HG03280 (cell line): ENCODE measurements around the gene FERMT3.
A peak's percentile ranks its signal among the peaks of the same experiment; 100 is the strongest.

Source experiments
- ATAC-seq: cut with Tn5 transposase; IDR thresholded peaks from one replicate; pipeline ENCODE4 v1.9.1; 2021; ENCODE audit warnings: mild to moderate bottlenecking, moderate library complexity; ENCODE audit not compliant: unreplicated experiment

The FERMT3 gene

DNA sequence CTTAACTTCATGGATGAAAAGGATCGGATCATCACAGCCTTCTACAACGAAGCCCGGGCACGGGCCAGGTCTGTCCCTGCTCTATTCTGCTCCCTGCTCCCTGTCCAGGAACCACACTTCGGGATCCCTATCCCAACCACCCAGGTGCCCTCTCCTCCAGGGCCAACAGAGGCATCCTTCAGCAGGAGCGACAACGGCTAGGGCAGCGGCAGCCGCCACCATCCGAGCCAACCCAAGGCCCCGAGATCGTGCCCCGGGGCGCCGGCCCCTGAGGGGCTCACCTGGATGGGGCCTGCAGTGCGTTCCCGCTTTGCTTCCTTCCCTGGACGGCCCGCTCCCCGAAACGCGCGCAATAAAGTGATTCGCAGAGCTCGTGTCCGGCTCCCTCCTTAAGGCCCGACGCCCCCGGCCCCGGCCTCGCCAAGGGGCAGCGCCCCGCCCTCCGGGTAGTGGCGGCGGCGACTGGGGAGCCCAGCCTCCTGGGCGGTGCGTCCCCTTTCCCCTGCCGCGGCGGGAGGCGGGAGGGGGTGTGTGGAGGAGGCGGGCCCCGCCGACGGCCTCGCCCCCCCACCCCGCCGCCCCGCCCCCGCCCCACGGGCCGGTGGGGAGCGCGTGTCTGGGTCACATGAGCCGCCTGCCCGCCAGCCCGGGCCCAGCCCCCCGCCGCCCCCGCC lies 27.5 kb downstream of the FERMT3 start, which contains the start of gene VEGFB:
VEGFB (plus strand) TSS at position 672 of the 674 bp plus-strand sequence. CDS start 250 bp downstream, outside the sequence.
- peak; percentile 34 for ATAC-seq

DNA sequence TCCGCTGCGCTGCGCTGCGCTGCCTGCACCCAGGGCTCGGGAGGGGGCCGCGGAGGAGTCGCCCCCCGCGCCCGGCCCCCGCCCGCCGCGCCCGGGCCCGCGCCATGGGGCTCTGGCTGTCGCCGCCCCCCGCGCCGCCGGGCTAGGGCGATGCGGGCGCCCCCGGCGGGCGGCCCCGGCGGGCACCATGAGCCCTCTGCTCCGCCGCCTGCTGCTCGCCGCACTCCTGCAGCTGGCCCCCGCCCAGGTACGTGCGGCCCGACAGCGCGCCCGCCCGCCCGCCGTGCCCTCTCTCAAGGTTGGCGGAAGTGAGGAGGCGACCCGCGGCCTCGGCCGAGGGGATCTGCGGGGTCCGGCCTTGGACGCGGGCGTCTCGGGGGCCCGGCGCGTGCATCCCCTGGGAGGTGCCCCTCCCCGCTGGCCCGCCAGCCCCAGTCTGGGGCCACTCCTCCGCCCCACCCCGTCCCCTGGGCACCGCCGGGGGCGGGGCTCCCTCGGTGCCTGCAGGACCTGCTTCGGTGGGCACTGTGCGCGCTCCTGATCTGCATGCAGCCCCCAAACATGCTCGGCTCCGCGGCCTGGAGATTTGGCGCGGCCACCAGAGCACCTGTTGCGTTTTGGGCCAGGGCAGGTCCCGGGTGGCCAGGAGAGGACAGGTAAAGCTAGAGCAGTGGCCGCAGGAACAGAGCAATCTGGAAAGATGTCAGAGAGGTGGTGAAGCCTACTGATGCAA lies 28.3 kb downstream of the FERMT3 start:
- ATAC-seq, result peak; percentile 17

DNA sequence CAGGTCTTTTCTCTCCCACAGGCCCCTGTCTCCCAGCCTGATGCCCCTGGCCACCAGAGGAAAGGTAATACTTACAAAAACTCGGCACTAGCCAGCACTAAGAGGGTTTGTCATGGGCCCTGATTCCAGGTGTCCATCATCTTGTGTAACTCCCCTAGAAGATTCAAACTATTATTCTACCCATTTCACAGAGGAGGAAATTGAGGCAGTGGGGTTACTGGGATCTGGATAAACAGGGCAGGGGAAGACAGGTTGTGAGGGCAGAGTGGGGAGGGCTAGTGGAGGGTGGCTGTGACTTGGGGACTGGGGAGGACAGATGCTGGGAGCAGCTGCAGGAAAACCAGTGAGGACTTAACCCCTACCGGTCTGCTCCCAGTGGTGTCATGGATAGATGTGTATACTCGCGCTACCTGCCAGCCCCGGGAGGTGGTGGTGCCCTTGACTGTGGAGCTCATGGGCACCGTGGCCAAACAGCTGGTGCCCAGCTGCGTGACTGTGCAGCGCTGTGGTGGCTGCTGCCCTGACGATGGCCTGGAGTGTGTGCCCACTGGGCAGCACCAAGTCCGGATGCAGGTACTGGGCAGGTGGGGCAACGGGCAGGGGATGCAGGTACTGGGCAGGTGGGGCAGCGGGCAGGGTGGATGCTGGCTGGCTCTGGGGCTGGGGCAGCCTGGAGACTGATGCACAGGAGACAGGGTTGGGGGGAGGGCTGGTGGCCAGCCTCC lies 29.1 kb downstream of the FERMT3 start:
- ATAC-seq, result no peak

DNA sequence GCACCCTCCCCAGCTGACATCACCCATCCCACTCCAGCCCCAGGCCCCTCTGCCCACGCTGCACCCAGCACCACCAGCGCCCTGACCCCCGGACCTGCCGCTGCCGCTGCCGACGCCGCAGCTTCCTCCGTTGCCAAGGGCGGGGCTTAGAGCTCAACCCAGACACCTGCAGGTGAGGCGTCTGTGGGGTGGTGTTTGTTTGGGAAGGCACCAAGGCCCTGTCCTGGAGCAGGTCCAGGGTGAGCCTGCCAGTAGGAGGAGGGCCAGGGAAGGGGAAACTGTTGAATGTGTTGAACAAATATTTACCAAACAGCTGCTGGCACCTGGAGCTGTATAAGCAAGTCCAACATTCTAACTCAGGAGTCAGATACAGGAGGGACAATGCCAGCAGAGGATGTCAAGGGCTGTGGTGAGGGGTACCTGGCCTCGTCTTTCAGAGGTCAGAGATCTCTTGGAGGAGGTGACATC lies 31.0 kb downstream of the FERMT3 start:
- no peak for ATAC-seq

DNA sequence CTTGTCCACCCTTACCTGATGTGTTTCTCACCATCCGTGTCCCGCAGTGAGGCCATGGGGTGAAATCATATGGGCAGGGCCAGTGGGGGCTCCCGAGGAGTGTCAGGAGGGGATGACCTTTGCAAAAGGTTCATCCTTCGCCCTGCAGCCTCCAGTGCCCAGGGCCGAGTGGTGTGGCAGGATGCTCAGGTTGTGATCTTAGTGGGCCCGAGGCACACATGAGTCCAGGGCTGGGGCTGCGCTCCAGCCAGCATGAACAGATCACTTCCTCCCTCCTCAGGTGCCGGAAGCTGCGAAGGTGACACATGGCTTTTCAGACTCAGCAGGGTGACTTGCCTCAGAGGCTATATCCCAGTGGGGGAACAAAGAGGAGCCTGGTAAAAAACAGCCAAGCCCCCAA lies 31.6 kb downstream of the FERMT3 start:
- no peak for ATAC-seq

DNA sequence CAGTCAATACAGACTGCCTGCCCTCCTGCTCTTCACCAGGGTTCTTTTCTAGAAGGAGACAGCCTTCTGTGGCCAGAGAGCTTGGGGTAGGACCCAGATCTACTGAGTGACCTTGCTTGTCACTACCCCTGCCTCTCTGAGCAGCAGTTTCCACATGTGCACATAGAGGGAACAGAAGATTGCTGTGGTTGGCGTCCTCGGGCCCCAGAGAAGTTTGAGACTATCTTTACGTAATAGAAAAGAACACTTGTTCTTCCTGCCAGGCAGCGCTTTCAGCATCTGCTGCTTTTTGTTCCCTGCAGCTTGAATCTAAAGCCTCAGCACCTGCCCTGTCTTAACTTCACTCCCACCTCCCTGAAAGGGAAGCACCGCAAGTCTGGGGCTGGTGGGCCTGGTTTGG lies 32.5 kb downstream of the FERMT3 start:
- no peak for ATAC-seq

DNA sequence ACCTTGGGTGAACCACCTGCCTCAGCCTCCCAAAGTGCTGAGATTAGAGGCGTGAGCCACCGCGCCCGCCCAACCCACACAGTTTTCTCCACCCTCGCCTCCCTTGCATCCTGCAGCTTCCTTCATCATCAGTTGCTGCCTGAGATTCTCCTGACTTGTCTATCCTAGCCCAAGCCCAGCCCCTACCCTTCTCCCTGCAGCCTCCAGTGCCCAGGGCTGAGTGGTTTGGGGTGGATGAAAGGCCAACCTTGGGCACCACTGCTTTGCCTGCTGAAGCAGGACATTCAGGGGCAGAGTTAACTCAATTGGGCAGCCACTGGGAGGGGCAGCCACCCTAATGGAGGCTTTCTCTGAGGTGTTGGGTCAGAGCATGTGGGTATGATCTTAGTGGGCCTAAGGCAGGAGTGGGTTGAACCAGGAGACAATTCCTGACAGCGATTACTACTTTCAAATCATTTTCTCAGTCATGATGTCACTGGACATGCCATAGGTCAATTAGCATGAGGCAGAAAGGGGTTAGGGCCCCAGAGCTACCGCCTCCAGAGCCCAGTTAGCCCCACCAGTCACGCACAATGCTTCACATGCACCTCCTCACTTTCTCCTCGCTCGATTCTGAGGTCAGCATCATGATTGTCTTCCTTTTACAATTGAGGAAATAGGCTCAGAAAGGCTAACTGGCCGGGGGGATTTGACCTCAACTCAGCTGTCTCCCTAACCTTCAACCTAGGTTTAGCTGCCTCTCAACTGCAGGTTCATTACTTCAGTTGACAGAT lies 33.3 kb downstream of the FERMT3 start:
- peak; percentile 17 for ATAC-seq

DNA sequence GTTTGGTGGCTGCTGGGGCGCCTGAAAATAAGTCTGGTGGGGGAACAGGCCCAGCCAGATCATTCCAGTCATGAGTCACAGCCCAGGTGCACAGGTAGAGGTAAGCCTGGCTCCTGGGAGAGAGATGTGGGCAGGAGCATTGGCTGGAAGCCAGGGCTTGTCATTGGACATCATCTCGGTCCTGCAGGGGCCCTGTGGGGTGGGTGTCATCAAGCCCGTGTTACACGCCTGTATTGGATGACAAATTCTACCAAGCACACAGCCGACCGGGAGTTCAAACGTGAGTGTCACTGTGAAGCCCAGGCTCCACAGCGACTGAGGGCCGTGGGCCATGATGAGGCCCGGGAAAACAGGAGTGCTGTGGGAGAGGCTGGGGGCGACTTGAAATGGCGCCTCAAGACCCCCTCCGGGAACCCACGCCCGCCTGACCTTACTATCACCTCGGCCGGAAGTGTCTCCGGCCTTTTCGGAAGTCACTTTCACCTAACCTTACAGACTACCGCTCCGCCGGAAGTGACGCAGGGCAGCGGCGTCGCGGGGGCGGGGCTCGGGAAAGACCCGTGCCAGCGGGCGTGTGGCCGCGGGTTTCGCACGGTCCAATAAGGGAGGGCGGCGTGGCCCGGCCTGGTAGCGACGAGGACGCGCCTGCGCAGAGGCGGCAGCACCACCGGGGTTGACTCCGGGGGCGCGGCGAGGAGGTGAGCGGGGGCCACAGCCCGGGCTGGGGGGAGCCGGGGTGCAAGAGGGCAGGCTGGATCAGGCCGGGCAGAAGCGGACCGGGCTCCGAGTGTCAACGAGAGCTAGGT lies 34.1 kb downstream of the FERMT3 start, which contains the start of gene FKBP2:
FKBP2 (plus strand) TSS at position 661 of the 806 bp plus-strand sequence. CDS start 1,293 bp downstream, outside the sequence.
- peak; percentile 47 for ATAC-seq

DNA sequence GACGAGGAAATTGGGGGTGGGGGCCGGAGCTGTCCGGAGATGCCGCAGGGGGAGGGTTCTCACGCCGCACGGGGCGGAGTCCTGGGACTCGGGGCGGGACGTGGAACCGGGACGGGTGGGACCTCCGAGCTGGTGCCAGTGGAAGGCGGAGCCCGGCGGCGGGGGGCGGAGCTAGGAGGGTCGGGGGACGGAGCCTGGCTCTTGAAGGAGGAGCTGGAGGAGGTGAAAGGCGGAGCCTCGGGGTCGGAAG lies 34.6 kb downstream of the FERMT3 start:
- no peak for ATAC-seq

DNA sequence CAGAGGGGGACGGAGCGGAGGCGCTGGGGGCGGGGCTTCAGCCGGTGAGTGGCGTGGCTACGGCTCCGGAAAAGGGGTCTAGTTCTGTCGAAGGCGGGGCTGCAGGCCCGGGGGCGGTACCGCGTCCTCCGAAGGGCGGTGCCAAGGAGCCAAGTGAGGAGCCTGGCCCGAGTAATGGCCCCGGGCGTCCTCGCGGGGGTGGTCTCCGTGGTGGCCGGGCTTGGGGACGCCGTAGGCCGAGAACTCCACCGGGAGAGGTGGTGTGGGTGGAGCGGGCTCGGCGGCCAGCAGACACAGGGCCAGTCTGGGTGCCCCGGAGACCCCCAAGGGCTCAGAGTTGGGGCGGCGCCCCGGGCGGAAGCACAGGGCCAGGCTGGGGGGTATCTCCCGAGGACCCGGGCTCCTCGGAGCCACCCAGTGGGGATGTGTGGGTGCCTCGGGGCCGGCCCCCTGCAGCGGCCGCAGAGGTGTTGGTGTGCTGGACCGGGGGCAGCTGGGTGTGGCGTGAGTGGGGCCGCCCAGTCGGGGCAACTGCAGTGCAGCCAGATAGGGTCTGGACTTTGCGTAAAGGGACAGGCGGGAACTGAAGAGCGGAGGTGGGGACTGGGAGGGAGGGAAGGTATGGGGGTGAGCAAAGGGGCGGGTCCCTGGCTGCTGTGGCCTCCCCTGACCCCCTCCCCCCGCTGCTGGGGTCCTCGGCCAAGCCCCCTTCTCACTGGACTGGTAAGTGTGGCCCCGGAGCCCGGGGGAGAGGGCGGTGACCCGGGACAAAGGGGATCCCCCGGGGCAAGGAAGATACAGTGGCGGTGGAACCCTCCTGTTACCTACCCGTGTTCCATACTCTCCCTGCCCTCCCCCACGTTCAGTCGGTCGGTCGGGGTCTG lies 35.2 kb downstream of the FERMT3 start:
- ATAC-seq, result peak; percentile 55

DNA sequence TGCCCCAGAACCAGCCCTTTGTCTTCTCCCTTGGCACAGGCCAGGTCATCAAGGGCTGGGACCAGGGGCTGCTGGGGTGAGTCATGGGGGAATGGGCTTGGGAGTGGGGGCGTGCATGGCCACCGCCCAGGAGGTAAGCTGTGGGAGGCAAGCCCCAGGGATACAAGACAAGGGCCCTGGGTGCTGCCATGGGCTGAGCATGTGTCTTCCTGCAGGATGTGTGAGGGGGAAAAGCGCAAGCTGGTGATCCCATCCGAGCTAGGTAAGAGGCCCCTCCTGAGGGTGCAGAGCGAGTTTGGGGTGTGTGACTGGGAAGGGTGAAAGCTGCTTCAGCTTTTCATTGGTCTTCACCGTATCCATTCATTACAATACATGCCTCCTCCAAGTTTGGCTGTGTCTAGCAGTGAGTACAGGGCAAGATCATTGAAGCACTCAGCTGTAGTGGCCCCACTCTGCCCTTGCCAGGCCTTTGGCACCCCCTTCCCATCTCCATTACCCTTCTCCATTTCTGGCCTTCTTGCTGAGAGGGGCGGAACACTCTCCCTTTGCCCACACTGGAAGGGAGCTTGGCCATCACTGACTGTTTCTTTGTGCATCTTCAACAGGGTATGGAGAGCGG lies 36.8 kb downstream of the FERMT3 start:
- ATAC-seq, result no peak

DNA sequence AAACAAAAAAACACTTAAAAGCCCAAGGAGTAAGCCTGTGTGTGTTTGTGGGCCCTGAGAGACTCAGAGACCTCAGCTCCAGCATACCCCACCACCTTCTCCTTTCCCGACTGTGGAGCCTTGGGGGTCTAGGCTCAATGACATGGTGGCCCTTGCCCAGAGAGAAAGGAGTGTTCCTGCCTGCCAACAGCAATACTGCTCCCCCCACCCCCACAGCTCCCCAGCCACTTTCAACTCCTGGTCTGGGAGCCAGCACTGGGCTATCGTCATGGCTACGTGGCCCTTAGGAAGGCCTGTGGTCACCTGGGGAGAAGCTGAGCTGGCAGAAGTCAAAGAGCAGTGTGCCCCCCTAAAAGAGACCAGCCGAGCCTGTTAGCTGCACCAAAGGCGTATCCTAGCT lies 37.6 kb downstream of the FERMT3 start:
- no peak for ATAC-seq

DNA sequence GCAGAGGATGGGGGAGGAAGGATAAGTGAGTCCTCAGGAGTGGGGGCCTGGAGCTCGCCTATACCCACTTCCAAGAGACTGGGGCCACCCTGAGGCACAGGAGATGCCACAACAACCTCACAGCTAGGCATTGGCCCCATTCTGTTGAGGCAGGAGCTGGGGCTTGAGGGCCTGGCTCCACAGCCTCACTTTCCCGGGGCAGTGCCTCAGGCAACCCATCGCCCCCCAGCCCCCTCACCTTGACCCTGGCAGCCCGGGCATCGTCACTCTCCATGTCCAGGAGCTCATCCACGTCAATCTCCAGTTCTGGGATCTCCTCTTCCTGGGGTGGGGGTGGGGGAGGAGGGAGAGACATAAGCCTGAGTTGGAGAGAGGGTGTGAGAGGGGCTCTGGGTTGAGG lies 38.4 kb downstream of the FERMT3 start:
- ATAC-seq, result no peak

DNA sequence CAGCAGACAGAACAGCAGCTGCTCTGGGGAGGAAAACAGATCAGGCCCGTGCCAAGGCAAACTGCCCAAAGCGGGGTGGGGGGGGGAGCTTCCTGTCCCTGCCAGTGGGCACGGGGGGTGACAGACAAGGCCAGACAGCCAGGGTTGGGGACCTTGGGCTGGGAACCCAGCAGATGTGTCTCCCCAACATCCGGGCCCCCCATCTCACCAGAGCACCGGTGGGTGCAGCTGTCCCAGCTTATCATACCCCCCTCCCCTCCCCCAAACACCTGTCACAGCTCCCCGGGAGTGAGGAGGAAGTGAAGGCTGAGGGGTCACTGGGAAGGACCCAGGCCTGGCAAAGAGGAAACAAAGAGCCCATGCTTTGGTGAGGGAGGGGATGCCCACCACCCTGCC lies 38.9 kb downstream of the FERMT3 start:
- ATAC-seq, result no peak

DNA sequence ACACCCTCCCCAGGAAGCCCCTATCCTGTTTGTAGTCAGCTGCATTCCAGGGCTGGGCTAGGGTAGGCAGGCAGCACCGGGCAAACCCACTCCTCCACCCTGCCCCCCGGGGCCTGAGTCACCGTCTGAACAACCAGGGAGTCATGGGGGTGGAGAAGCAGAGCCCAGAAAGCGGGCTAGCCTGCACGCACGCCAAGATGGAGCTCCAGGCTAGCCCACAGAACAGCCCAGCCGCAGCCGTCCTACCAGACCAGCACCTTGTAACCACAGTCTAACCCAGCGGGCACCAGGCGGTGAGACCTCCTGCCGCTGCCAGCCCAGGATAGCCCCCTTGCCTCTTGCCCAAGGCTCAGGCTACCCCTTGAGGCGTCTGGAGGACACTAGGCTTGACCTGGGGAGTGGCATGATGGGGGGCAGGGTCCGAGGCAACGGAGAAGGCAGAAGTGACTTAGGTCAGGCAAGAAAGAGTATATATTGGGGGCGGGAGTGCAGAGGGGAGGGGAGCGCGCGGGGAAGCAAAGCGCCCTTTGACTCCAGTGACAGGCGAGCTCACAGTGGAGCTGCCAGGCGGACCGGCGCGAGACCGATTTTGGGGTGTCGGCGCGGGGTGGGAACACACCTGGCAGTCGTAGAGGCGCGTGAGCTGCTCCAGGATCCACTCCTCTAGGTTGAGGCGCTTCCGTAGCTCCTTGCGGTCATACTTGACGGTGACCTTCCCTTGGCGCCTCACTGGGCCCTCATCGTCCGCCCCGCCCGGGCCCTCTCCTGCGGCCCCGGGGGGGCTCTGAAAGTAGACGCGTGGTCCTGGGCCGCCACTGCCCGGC lies 39.5 kb downstream of the FERMT3 start:
- no peak for ATAC-seq

DNA sequence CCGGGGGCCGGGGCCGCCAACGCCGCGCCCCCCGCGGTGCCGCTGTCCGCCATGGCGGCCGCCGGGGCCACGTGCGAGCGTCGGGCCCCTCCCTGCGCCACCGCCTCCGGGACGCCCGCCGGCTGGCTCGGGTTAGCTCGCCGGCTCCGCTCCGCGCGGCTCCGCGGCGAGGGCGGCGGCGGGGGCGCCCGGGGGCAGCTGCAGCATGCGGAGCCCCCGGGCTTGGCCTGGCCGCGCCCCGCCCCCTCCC lies 40.0 kb downstream of the FERMT3 start:
- ATAC-seq, result peak; percentile 5

DNA sequence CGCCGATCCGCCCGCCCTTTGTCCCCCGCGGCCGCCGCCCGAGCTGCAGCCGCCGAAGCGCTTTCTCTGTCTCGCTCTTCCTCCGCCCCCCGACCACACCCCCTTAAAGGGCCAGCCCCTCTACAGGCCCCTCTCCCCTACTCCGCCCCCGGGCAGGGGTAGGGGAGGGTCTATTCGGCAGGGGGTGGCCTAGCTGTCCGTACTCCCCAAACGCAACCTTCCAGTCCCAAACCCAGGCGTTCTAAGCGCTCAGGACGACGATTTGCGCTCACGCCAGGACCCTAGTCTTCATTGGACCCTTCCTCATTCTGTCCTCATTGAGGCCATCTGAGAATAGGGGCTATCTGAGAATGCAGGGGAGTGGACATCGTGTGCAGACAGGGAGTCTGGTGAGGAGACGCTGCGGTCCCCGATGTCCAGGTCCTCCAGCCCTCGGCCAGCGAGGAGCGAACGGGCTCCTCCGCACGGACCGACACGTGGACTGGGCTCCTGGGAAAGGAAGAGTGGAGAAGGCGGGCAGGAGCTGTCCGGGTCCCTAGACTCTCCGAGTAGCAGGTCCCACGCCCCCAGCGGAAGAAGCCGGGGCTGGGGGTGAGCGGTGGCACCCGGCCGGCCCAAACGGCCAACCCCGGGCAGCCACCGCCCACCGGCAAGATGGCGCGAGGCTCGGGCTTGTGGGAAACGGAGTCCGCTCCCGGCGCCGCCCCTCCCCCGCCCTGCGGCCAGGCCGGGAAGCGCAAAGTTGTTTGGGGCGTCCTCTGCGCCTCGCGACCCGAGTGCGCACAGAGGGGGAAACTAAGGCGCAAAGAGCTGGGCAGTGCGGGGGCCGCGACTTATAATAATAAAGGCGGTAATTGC lies 40.6 kb downstream of the FERMT3 start, which contains the start of gene PPP1R14B:
PPP1R14B (minus strand) TSS at position 73 of the 858 bp plus-strand sequence. CDS start 270 bp downstream, outside the sequence.
- peak; percentile 39 for ATAC-seq
